Measurements from ENCODE around the gene TMEM98.

DNA sequence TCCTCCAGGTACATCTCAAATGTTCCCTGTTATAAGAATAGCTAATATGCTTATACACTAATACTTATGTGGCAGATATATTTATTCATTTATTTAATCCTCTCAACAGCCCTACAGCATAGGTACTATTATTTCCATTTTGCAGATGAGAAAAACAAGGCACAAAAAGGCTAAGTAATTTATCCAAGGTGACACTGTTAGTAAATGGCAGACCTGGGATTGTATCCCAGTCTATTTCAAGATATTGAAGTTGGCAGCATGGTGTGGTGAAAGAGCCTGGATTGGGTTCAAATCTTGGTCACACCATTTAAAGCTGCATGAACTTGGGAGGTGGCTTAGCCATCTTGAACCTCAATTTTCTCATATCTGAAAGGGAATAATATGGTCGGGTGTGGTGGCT lies 27.2 kb downstream of the TMEM98 start:
- TF ChIP-seq, protein P1, sequence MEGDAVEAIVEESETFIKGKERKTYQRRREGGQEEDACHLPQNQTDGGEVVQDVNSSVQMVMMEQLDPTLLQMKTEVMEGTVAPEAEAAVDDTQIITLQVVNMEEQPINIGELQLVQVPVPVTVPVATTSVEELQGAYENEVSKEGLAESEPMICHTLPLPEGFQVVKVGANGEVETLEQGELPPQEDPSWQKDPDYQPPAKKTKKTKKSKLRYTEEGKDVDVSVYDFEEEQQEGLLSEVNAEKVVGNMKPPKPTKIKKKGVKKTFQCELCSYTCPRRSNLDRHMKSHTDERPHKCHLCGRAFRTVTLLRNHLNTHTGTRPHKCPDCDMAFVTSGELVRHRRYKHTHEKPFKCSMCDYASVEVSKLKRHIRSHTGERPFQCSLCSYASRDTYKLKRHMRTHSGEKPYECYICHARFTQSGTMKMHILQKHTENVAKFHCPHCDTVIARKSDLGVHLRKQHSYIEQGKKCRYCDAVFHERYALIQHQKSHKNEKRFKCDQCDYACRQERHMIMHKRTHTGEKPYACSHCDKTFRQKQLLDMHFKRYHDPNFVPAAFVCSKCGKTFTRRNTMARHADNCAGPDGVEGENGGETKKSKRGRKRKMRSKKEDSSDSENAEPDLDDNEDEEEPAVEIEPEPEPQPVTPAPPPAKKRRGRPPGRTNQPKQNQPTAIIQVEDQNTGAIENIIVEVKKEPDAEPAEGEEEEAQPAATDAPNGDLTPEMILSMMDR (IDR thresholded peaks at IDR 0.05; ENCODE audit: insufficient read depth, low read length, poor library complexity, severe bottlenecking): no peak
- no peak for TF ChIP-seq EZH2phosphoT487 (conservative IDR thresholded peaks at IDR 0.05; ENCODE audit: low read length)
